Measurements from ENCODE around the gene PFKL. TPM values are rescaled to one million over a fixed set of nuclear protein-coding genes. Genes with fewer than 3 reads are reported as not detected.

Gene PFKL
- total and polyA plus RNA-seq, 4 donors: 48.0 to 115 (median 103) TPM

DNA sequence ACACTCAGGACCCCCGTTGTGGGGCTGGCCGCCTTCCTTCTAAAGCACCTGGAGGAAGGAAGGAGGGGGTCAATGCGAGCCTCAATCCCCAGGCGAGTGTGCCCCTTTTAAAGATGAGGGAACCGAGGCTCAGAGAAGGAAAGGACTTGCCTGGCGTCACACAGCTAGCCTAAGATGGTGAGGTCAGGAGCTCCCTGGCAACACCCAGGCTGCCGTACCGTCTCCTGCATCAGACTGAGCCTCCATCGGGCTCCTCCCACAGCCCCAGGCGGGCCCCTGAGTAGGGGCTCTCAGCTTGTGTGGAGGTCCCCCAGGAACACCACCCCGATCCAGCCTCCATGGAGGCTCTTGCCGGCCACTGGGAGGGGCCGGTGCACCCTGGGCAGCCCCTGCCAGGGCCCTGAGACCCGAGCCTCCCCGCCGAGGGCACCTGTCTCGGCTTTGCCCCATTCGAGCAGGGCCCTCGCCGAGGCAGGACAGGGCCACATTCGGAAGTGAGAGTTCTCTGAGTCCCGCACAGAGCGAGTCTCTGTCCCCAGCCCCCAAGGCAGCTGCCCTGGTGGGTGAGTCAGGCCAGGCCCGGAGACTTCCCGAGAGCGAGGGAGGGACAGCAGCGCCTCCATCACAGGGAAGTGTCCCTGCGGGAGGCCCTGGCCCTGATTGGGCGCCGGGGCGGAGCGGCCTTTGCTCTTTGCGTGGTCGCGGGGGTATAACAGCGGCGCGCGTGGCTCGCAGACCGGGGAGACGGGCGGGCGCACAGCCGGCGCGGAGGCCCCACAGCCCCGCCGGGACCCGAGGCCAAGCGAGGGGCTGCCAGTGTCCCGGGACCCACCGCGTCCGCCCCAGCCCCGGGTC lies 14.5 kb upstream of the PFKL start, which contains the start of gene AIRE:
AIRE (plus strand) TSS at position 739 of the 855 bp plus-strand sequence. CDS start 131 bp downstream, outside the sequence.
- Histone ChIP-seq H3K27me3 (ENCODE audit: control insufficient read depth in 1 of 2, insufficient read depth in 2 of 2, low read length in 1 of 2) (no peaks in the 10 kb centered on the region), H3K4me3 (ENCODE audit: low read length in 2 of 2) (no peak within 1 kb of the TSS), H3K36me3 (ENCODE audit: control insufficient read depth in 1 of 2, insufficient read depth in 2 of 2, low read length in 1 of 2) (no peaks in the 10 kb centered on the region), H3K9me3 (ENCODE audit: control insufficient read depth, low read length) (no peaks in the 10 kb centered on the region), H3K4me1 (ENCODE audit: control insufficient read depth in 1 of 2, insufficient read depth in 2 of 2, low read length in 2 of 2) (no peaks in the 10 kb centered on the region), H3K27ac (ENCODE audit: low read depth in 1 of 2, low read length in 2 of 2) (no peak within 1 kb of the TSS)
- ATAC-seq (ENCODE audit: low FRiP score): no peak
- WGBS, 2 donors: 23 to 26% methylated on average over 47 to 56 of the region's 56 CpGs
- peak in 1 of 2 donors; percentile 61 for DNase-seq
- intact Hi-C loops (cut with DNase I): no loop called here

DNA sequence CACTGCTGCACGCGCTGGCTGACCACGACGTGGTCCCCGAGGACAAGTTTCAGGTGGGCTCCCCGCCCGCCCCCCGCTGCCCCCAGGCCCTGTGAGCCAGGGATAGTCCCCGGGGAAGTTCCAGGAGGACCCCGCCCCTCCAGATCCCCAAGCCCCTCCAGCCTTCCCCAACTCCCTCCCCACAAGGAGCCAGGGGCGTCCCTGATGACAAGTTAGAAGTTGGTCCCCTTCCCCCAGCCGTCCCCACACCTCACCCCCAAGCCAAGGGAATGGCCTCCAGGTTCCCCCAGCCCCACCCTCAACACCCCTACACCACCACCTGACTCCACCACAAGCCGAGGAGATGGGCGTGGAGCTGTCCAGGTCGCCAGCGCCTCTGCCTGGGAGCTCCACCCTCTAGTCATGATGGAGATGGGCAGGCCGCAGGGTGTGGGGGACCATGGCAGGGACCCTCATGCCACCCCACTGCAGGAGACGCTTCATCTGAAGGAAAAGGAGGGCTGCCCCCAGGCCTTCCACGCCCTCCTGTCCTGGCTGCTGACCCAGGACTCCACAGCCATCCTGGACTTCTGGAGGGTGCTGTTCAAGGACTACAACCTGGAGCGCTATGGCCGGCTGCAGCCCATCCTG lies 13.7 kb upstream of the PFKL start:
- Histone ChIP-seq H3K4me3 (ENCODE audit: low read length in 2 of 2) (no peak overlapping the region), H3K4me1 (ENCODE audit: control insufficient read depth in 1 of 2, insufficient read depth in 2 of 2, low read length in 2 of 2) (no peaks in the 10 kb centered on the region), H3K36me3 (ENCODE audit: control insufficient read depth in 1 of 2, insufficient read depth in 2 of 2, low read length in 1 of 2) (no peaks in the 10 kb centered on the region), H3K27ac (ENCODE audit: low read depth in 1 of 2, low read length in 2 of 2) (no peak overlapping the region), H3K27me3 (ENCODE audit: control insufficient read depth in 1 of 2, insufficient read depth in 2 of 2, low read length in 1 of 2) (no peaks in the 10 kb centered on the region), H3K9me3 (ENCODE audit: control insufficient read depth, low read length) (no peaks in the 10 kb centered on the region)
- WGBS, 2 donors: 52 to 53% methylated on average over 15 to 21 of the region's 21 CpGs
- DNase-seq (peak in 1 of 2 donors; percentile 27), ATAC-seq (ENCODE audit: low FRiP score) (no peak)
- intact Hi-C loops (cut with DNase I): no loop called here

- Histone ChIP-seq H3K36me3 (ENCODE audit: control insufficient read depth in 1 of 2, insufficient read depth in 2 of 2, low read length in 1 of 2) (no peaks in the 10 kb centered on the region), H3K4me3 (ENCODE audit: low read length in 2 of 2) (no peak overlapping the region), H3K27me3 (ENCODE audit: control insufficient read depth in 1 of 2, insufficient read depth in 2 of 2, low read length in 1 of 2) (no peaks in the 10 kb centered on the region), H3K27ac (ENCODE audit: low read depth in 1 of 2, low read length in 2 of 2) (no peak overlapping the region), H3K4me1 (ENCODE audit: control insufficient read depth in 1 of 2, insufficient read depth in 2 of 2, low read length in 2 of 2) (no peaks in the 10 kb centered on the region), H3K9me3 (ENCODE audit: control insufficient read depth, low read length) (no peaks in the 10 kb centered on the region)
- WGBS, 2 donors: 69 to 77% methylated on average over 25 to 31 of the region's 31 CpGs
- intact Hi-C loops (cut with DNase I): no loop called here
- ATAC-seq (ENCODE audit: low FRiP score) (no peak), DNase-seq (peak in 1 of 2 donors; percentile 44)
Observed at GRCh38 chr21:44286716-44287632, 12.9 kb upstream of the PFKL start.

DNA sequence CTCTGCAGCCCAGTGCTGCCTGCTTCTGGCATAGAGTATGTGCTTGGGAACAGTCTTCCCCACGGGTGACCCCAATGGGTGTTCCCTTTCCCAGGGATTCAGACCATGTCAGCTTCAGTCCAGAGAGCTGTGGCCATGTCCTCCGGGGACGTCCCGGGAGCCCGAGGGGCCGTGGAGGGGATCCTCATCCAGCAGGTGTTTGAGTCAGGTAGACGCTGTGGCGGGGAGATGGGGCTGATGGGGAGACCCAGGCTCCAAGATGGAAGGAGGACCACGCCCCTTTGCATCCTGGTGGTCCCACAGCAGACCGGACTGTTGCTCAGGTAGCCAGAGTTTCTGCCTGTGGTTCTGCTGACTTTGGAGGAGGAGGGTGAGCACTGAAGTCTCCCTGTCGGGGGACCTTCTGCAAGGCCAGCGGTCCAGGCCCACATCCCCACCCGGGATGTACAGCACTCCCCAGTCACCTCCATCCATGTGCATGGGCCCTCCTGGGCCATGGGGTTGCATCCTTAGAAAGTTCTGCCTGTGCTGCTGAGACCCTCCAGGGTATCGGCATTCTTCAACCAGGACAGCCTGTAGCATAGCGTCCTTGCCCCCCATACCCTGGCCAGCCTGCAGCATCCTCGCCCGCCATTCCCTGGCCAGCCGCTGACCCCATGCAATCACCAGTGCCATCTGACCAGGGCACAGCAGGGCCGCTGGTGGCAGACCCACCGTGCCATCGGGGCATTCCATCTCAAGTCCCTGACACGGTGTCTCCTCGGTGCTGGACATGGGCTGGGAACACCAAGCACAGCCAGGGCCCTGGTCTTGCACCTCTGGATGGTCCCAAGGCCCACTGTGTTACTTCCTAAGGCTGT lies 11.4 kb upstream of the PFKL start:
- DNase-seq (peak in 1 of 2 donors; percentile 41), ATAC-seq (ENCODE audit: low FRiP score) (no peak)
- H3K4me1 ChIP-seq (ENCODE audit: control insufficient read depth in 1 of 2, insufficient read depth in 2 of 2, low read length in 2 of 2): no peaks in the 10 kb centered on the region
- H3K27ac ChIP-seq (ENCODE audit: low read depth in 1 of 2, low read length in 2 of 2): no peak overlapping the region
- WGBS, 2 donors: 89 to 92% methylated on average over 23 of the region's 23 CpGs
- H3K27me3 ChIP-seq (ENCODE audit: control insufficient read depth in 1 of 2, insufficient read depth in 2 of 2, low read length in 1 of 2): no peaks in the 10 kb centered on the region
- no peak overlapping the region for H3K4me3 ChIP-seq (ENCODE audit: low read length in 2 of 2)
- H3K36me3 ChIP-seq (ENCODE audit: control insufficient read depth in 1 of 2, insufficient read depth in 2 of 2, low read length in 1 of 2): no peaks in the 10 kb centered on the region
- intact Hi-C loops (cut with DNase I): no loop called here
- no peaks in the 10 kb centered on the region for H3K9me3 ChIP-seq (ENCODE audit: control insufficient read depth, low read length)

GRCh38 chr21:44289381-44290010 lies 10.4 kb upstream of the PFKL start:
- peak in 1 of 2 donors; percentile 29 for DNase-seq
- Histone ChIP-seq H3K4me1 (ENCODE audit: control insufficient read depth in 1 of 2, insufficient read depth in 2 of 2, low read length in 2 of 2) (no peaks in the 10 kb centered on the region), H3K36me3 (ENCODE audit: control insufficient read depth in 1 of 2, insufficient read depth in 2 of 2, low read length in 1 of 2) (no peaks in the 10 kb centered on the region), H3K9me3 (ENCODE audit: control insufficient read depth, low read length) (no peaks in the 10 kb centered on the region), H3K27ac (ENCODE audit: low read depth in 1 of 2, low read length in 2 of 2) (no peak overlapping the region), H3K4me3 (ENCODE audit: low read length in 2 of 2) (no peak overlapping the region), H3K27me3 (ENCODE audit: control insufficient read depth in 1 of 2, insufficient read depth in 2 of 2, low read length in 1 of 2) (no peaks in the 10 kb centered on the region)
- WGBS, 2 donors: 86 to 88% methylated on average over 19 to 24 of the region's 24 CpGs
- intact Hi-C loops (cut with DNase I): no loop called here
- ATAC-seq (ENCODE audit: low FRiP score): no peak

DNA sequence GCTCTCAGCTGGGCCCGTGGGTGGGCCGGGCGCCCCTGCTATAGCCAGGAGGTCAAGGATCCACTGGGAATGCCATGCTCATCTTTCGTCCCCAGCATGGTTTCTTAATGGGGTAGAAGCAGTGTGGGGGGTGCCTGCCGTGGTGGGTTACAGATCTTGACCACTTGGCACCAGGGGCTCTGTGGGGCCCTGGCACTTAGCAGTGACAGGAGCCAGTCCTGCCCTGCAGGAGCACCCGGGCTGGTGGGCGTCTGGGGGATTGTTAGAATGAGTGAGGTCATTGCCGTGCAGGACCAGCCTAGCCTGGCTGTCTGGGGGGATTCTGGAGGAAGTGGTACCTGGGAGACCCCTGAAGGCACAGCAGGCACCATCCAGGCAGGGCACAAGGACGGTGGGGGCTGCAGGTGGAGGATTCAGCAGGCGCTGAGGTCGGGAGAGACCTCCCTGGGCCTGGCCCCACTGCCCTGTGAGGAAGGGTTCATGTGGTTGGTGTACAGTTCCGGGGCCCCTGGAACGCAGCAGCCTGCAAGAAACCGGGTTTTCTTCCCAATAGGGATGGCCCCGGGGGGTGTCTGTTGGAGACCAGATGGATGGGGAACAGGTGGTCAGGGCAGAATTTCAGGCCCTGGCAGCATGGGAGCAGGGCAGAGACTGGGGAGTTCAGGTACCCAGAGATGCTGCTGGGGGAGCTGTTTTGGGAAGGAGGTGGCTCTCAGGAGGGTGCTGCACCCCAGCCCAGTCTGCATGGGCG lies 9.4 kb upstream of the PFKL start:
- Histone ChIP-seq H3K27ac (ENCODE audit: low read depth in 1 of 2, low read length in 2 of 2) (no peak overlapping the region), H3K9me3 (ENCODE audit: control insufficient read depth, low read length) (no peaks in the 10 kb centered on the region), H3K4me1 (ENCODE audit: control insufficient read depth in 1 of 2, insufficient read depth in 2 of 2, low read length in 2 of 2) (no peaks in the 10 kb centered on the region), H3K27me3 (ENCODE audit: control insufficient read depth in 1 of 2, insufficient read depth in 2 of 2, low read length in 1 of 2) (no peaks in the 10 kb centered on the region), H3K4me3 (ENCODE audit: low read length in 2 of 2) (no peak overlapping the region), H3K36me3 (ENCODE audit: control insufficient read depth in 1 of 2, insufficient read depth in 2 of 2, low read length in 1 of 2) (no peaks in the 10 kb centered on the region)
- no peak for ATAC-seq (ENCODE audit: low FRiP score)
- WGBS, 2 donors: 82 to 83% methylated on average over 16 of the region's 16 CpGs
- DNase-seq: peak in 1 of 2 donors; percentile 40
- intact Hi-C loops (cut with DNase I): no loop called here

GRCh38 chr21:44291078-44291935 lies 8.5 kb upstream of the PFKL start:
- WGBS, 2 donors: 85 to 88% methylated on average over 33 of the region's 33 CpGs
- H3K27ac ChIP-seq (ENCODE audit: low read depth in 1 of 2, low read length in 2 of 2): no peak overlapping the region
- H3K4me3 ChIP-seq (ENCODE audit: low read length in 2 of 2): no peak overlapping the region
- H3K27me3 ChIP-seq (ENCODE audit: control insufficient read depth in 1 of 2, insufficient read depth in 2 of 2, low read length in 1 of 2): no peaks in the 10 kb centered on the region
- H3K9me3 ChIP-seq (ENCODE audit: control insufficient read depth, low read length): no peaks in the 10 kb centered on the region
- no peaks in the 10 kb centered on the region for H3K4me1 ChIP-seq (ENCODE audit: control insufficient read depth in 1 of 2, insufficient read depth in 2 of 2, low read length in 2 of 2)
- ATAC-seq (ENCODE audit: low FRiP score): no peak
- intact Hi-C loops (cut with DNase I): no loop called here
- DNase-seq: peak in 1 of 2 donors; percentile 42
- H3K36me3 ChIP-seq (ENCODE audit: control insufficient read depth in 1 of 2, insufficient read depth in 2 of 2, low read length in 1 of 2): no peaks in the 10 kb centered on the region

Measured in aorta (tissue), 5 donors.